Hepatocyte (in vitro differentiated cells): ENCODE data around the gene EFNA2.

Experiments used
- CTCF ChIP-seq: fragments of 200-600 bp; sonication (generic); IDR thresholded peaks from 2 replicates; pipeline ENCODE4 v1.5.1; 2016; ENCODE audit warnings: antibody characterized with exemption, mild to moderate bottlenecking; ENCODE audit not compliant: poor library complexity
- EZH2 ChIP-seq: fragments of 200-600 bp; sonication (generic); IDR thresholded peaks from 2 replicates; pipeline ENCODE4 v1.6.1; 2016; ENCODE audit warnings: antibody characterized with exemption, mild to moderate bottlenecking, borderline replicate concordance

- TF ChIP-seq CTCF (no peak), EZH2 (no peak)
Observed at GRCh38 chr19:1273263-1274041, 12.2 kb upstream of the EFNA2 start.
